Calu3 (cell line): Measurements from ENCODE around the gene NAAA. TPM values are rescaled to one million over a fixed set of nuclear protein-coding genes. Genes with fewer than 3 reads are reported as not detected.
A peak's percentile ranks its signal among the peaks of the same experiment; 100 is the strongest.

Experiments used
- Bru-seq: library from RNA; stranded (reverse); fragments of 400-500 nt; gene quantifications from one replicate; lab custom pipeline; 2021; lab: Mats Ljungman, UMichigan
- BruChase-seq, 2 experiments: library from RNA; stranded (reverse); fragments of 400-500 nt; gene quantifications; one replicate each; lab custom pipeline; 2021; lab: Mats Ljungman, UMichigan
- BruUV-seq: library from RNA; stranded (reverse); fragments of 400-500 nt; replicated peaks from 2 replicates; lab custom pipeline; 2021; lab: Mats Ljungman, UMichigan
- CTCF ChIA-PET: fragments of 300-600 bp; sonication (Branson Sonifier 250); formaldehyde crosslinking; loops from one replicate; lab custom pipeline; 2022; ENCODE audit warnings: antibody characterized with exemption; lab: Charles Lee
- DNase-seq: peaks from one replicate; pipeline ENCODE4 v3.0.0; 2022
- H3K27ac Mint-ChIP-seq: one replicate; pipeline ENCODE4 v1.8.0; 2022; ENCODE audit warnings: mixed read lengths; ENCODE audit not compliant: unreplicated experiment
- H3K27me3 Mint-ChIP-seq: one replicate; pipeline ENCODE4 v1.8.0; 2022; ENCODE audit warnings: mixed read lengths; ENCODE audit not compliant: unreplicated experiment
- H3K36me3 Mint-ChIP-seq: one replicate; pipeline ENCODE4 v1.8.0; 2022; ENCODE audit warnings: mild to moderate bottlenecking, moderate library complexity, mixed read lengths; ENCODE audit not compliant: insufficient read depth, unreplicated experiment
- H3K4me1 Mint-ChIP-seq: one replicate; pipeline ENCODE4 v1.8.0; 2022; ENCODE audit warnings: mild to moderate bottlenecking, low read depth, mixed read lengths; ENCODE audit not compliant: unreplicated experiment
- H3K4me3 Mint-ChIP-seq: one replicate; pipeline ENCODE4 v1.8.0; 2022; ENCODE audit warnings: mild to moderate bottlenecking, low read depth, moderate library complexity, mixed read lengths; ENCODE audit not compliant: unreplicated experiment
- H3K9me3 Mint-ChIP-seq: one replicate; pipeline ENCODE4 v1.8.0; 2022; ENCODE audit warnings: low read depth, mixed read lengths; ENCODE audit not compliant: unreplicated experiment
- CTCF ChIP-seq: fragments of 200-600 bp; IDR thresholded peaks from one replicate; pipeline ENCODE4 v1.8.0; 2022; ENCODE audit warnings: antibody characterized with exemption; ENCODE audit not compliant: unreplicated experiment
- intact Hi-C: fragments of 100-400 bp; cut with micrococcal nuclease; formaldehyde crosslinking; loops from one replicate; pipeline ENCODE4 v1.10.0; 2022; ENCODE audit not compliant: unreplicated experiment
- long read RNA-seq: library from polyadenylated mRNA; stranded (forward); transcript quantifications from one replicate; pipeline ENCODE4 v2.0.0, GENCODE V29; 2022
- total RNA-seq: library from RNA; stranded (reverse); gene quantifications from 2 replicates; pipeline ENCODE4 v1.2.3, GENCODE V29; 2022

NAAA gene
- total RNA-seq, result 6.2 and 8.2 TPM in 2 replicates
- Bru-seq, nascent RNA, result percentile 42 among the genes with signal in this experiment
- percentile 40 among the genes with signal in this experiment for BruChase-seq, experiment 1, labeled RNA remaining after a 6-hour chase
- BruChase-seq, experiment 2, labeled RNA remaining after a 2-hour chase, result percentile 43 among the genes with signal in this experiment
- long read RNA-seq, transcript NAAA-201 (11 exons, 1,900 nt), result major isoform, 10 of 17 reads
- long read RNA-seq, partial matches to known transcripts, result 0 of 17 reads
- long read RNA-seq, other reads (novel, unspliced or antisense), result 2 of 17 reads

DNA sequence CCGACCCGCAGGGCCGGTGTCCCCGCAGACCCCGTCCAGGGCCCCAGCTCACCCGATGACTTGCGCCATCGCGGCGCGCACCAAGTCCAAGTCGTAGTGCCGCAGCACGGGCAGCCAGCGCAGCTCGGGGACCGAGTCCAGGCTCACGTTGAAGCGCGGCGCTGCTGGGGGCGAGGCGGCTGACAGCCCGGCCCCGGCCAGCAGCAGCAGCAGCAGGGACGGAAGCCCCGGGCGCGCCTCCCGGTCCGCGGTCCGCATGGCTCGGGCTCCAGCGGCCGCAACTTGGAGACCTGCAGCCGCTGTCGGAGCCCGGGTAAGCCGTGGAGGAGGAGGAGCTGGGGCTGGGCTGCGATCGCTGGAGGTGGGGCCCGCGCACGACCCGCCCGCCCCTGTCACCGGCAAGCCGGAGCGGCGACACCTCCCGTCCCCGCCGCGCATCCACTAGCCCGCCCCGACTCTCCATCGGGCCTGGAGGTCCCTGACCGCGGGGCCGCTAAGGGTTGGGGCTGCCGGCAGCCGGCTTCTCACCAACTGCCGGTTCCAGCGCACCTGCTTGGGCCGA, at the start of gene NAAA:
TSS of gene NAAA (minus strand) at position 322 of the 562 bp plus-strand sequence. CDS start at position 258, 64 bp downstream.
- peaks cover 17% of the 10 kb centered on the region for H3K36me3 Mint-ChIP-seq
- H3K4me3 Mint-ChIP-seq, result peak within 1 kb of the TSS; percentile 79
- H3K4me1 Mint-ChIP-seq, result no peaks in the 10 kb centered on the region
- CTCF ChIA-PET, result no interaction called here
- DNase-seq, result peak; percentile 71
- H3K9me3 Mint-ChIP-seq, result no peaks in the 10 kb centered on the region
- no peaks in the 10 kb centered on the region for H3K27me3 Mint-ChIP-seq
- peak within 1 kb of the TSS; percentile 23 for H3K27ac Mint-ChIP-seq
- intact Hi-C loops, result no loop called here
- no TSS peak for BruUV-seq
- TF ChIP-seq CTCF, result no peak

GRCh38 chr4:75989846-75990528, 49.2 kb upstream of the NAAA start:
- peaks cover 11% of the 10 kb centered on the region for H3K36me3 Mint-ChIP-seq
- peak overlapping the region; percentile 82 for H3K4me3 Mint-ChIP-seq
- H3K27me3 Mint-ChIP-seq, result peaks cover 9% of the 10 kb centered on the region
- no TSS peak for BruUV-seq
- TF ChIP-seq CTCF, result no peak
- peaks cover 23% of the 10 kb centered on the region for H3K4me1 Mint-ChIP-seq
- DNase-seq, result no peak
- intact Hi-C loops, result no loop called here
- H3K27ac Mint-ChIP-seq, result peak overlapping the region; percentile 66
- CTCF ChIA-PET, result interaction anchor here (0.6 kb wide), 2 partner anchors 12 to 96 kb away, joined by 3 read pairs; no protein-coding TSS in a partner anchor
- no peaks in the 10 kb centered on the region for H3K9me3 Mint-ChIP-seq

DNA sequence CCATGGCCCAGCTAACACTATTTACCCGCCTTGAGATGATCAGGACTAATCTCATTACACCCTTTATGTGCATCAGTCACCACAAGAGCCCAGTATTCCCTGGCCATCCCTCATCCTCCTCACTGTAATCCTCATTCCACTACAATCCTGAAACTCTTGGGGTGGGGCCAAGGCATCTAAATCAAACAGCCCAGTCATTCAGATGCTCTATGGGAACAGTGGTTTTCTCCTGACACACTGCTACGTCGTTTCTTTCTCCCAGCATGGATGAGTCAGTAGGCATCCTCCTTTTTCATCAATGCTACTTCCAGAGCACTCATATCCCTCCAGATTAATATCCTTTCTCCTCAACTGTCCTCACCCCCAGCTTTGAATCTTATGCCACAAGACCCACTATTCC, 44.3 kb upstream of the NAAA start:
- no peak for DNase-seq
- Mint-ChIP-seq H3K27me3 (no peaks in the 10 kb centered on the region), H3K9me3 (no peaks in the 10 kb centered on the region), H3K27ac (no peak overlapping the region), H3K36me3 (peaks cover 10% of the 10 kb centered on the region), H3K4me1 (peaks cover 23% of the 10 kb centered on the region), H3K4me3 (no peak overlapping the region)
- intact Hi-C loops, result no loop called here
- no peak for TF ChIP-seq CTCF
- BruUV-seq, result no TSS peak
- CTCF ChIA-PET, result no interaction called here

DNA sequence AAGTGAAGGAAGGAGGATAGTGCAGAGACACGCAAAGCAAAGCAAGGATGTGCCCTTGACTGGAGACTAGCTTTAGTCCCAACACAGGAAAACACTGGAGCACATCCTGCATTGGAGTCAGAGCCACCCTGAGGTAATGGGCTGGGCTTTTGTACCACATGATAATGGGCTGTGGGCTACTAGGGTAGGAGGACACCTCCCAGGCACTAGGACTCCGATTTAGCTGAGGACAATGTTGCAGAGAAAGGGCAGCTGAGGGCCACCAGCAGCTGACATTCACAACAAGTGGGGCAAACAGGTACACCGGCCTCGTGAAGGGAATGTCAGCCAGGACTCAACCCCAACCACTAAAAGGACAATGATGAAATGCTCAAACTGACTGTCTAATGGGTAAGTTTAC, 39.8 kb upstream of the NAAA start:
- no TSS peak for BruUV-seq
- Mint-ChIP-seq H3K27me3 (no peaks in the 10 kb centered on the region), H3K4me1 (no peaks in the 10 kb centered on the region), H3K36me3 (peaks cover 20% of the 10 kb centered on the region), H3K4me3 (no peak overlapping the region), H3K27ac (no peak overlapping the region), H3K9me3 (no peaks in the 10 kb centered on the region)
- no peak for TF ChIP-seq CTCF
- no peak for DNase-seq
- CTCF ChIA-PET, result no interaction called here
- intact Hi-C loops, result no loop called here
